GM19452 (cell line): ENCODE data around the gene PTMA.
"Not testable (repeated sequence)": the region's sequence is repeated elsewhere in the genome, so short reads cannot be mapped to it uniquely, and the experiment has no call there.

Source experiments
- ATAC-seq: cut with Tn5 transposase; IDR thresholded peaks from one replicate; pipeline ENCODE4 v1.9.1; 2021; ENCODE audit not compliant: unreplicated experiment

Gene PTMA, protein sequence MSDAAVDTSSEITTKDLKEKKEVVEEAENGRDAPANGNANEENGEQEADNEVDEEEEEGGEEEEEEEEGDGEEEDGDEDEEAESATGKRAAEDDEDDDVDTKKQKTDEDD

DNA sequence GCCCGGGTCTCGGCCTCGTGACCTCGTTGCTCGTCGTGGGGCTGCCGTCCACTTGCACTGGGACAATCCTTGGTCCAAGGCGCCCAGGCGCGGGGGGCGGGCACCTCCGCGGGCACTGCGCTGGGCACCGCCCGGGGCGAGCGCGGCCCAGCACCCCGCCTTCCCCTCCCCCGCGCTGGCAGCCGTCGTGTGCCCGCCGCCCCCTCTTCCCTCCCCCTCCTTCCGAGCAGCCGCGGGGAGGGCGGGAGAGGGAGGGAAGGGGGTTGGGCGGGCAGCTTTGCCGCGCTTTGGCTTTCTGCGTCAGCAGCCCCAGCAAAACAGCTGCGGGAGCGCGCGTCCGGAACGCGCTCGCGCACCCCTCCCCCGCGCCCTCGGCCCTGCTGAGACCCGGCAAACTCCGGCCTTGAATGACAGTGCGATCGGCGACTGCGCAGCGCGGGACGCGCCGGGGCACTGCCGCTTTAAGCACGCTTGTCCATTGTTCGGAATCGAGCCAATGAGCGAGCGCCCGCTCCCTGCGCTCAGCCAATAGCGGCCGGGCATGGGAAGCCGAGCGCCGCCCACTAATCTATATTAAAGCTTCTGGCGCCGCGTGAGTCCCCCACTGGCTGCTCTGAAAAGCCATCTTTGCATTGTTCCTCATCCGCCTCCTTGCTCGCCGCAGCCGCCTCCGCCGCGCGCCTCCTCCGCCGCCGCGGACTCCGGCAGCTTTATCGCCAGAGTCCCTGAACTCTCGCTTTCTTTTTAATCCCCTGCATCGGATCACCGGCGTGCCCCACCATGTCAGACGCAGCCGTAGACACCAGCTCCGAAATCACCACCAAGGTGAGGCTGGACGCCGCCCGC is at the start of gene PTMA:
TSS of gene PTMA (plus strand) at position 599 of the 846 bp plus-strand sequence. CDS start at position 781, 182 bp downstream.
- peak; percentile 49 for ATAC-seq

DNA sequence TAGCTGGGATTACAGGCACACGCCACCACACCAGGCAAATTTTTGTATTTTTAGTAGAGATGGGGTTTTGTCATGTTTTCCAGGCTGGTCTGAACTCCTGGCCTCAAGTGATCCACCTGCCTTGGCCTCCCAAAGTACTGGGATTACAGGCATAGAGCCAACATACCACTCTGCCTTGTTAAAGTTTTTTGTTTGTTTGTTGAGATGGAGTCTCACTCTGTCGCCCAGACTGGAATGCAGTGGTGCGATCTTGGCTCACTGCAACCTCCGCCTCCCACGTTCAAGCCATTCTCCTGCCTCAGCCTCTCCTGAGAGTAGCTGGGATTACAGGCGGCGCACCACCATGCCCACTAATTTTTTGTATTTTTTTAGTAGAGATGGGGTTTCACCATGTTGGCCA is 48.3 kb upstream of the PTMA start:
- not testable (repeated sequence) for ATAC-seq

DNA sequence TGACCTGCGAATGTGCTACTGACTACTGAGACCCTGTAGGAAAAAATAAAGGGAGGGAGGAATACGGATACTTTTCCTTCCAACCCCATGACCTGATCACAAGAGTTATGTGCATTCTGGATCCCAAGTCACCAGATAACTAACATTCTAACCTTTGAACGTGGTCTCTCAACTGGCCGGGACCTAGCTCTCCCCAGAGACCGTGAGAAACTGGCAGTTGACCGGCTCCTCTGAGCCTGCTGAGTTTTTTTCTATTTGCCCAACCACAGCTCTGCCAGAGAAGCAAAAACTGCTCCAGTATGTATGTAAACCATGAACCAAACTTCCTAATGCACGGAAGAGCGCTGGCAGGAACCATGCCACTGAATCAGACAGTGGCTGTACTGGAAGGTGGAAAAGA is 47.5 kb upstream of the PTMA start:
- no peak for ATAC-seq

DNA sequence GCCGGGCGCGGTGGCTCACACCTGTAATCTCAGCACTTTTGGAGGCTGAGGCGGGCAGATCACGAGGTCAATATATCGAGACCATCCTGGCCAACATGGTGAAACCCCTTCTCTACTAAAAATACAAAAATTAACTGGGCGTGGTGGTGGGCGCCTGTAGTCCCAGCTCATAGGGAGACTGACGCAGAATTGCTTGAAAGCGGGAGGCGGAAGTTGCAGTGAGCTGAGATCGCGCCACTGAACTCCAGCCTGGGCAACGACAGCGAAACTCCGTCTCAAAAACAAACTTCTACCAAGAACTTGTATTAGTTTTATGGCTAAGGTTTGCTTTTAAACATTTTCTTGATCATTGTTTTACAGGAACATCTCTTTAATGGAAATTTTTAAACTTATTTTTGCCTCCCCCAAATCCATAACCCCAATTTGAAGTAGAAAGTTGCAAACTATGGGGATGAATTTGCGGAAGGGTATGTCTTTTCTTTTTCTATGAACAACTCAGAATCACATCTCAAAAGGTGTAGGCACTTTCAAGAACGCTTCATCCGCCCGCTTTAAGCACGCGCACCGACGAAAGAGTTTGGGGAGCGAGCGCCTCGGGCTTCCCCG is 46.8 kb upstream of the PTMA start:
- ATAC-seq: no peak

DNA sequence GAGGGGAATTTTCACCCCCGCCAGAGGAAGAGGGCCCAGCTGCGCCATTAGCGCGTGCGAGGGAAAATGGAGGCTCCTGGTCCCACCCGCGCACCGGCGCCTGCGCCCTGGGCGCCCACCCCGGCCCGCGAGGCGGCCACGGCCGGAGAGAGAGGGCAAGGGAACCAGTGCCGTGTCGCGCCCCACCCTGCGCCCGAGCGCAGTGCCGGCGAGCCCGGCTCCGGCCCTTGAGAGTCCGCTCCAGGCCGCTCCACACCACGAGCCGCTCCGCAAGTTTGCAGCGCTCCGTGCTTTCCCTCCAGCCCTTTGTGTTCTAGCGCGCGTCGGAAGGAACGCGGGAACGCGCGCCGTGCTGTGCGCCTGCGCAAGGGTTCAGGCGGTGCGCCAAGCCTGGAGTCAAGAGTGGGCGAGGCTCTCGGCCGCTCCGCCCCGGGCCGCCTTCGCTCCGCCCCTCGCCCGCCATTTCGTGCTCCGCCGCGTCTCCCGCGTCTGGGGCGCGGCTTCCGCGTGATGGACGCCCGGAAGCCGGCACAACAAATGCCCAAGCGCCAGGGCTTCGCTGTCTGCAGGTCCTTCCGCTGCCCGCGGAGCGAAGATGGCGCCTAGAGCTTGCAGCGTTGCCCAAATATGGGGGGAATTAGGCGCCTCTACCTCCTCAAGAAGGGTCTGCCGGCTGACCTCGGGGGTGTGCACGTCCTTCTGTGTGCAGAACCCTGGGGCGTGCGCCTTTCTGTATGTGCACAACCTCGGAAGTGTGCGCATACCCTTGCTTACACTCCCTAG is 46.1 kb upstream of the PTMA start:
- ATAC-seq: peak; percentile 72

DNA sequence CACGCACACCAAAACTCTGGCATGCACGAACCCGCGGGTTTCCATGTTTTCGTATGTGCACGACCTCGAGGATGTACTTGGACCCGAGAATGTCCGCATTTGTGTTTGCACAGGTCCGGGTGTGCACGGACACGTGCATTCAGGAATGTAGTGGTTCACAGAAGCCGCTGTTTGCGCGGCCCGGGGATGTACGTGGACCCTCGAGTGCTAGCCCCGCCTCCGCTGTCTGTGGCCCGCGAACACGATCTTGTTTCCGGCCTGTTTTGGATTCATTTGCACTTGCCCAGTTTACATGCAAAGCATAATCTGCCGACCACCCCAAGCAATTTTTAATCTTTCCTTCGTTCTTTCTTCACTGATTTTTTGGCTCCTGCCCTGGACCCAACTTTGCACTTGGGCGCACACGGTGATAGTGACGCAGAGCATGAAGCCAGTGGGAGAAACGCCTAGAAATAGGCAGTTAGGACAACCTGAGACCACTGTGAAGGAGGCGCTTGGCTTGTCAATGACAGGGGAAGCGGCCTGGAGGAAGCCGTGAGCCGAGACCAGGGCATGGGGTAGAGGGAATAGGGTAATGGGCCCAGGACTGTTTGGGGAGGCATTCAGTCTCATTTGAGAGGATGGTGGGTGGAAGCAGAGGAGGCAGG is 45.4 kb upstream of the PTMA start:
- ATAC-seq: no peak

DNA sequence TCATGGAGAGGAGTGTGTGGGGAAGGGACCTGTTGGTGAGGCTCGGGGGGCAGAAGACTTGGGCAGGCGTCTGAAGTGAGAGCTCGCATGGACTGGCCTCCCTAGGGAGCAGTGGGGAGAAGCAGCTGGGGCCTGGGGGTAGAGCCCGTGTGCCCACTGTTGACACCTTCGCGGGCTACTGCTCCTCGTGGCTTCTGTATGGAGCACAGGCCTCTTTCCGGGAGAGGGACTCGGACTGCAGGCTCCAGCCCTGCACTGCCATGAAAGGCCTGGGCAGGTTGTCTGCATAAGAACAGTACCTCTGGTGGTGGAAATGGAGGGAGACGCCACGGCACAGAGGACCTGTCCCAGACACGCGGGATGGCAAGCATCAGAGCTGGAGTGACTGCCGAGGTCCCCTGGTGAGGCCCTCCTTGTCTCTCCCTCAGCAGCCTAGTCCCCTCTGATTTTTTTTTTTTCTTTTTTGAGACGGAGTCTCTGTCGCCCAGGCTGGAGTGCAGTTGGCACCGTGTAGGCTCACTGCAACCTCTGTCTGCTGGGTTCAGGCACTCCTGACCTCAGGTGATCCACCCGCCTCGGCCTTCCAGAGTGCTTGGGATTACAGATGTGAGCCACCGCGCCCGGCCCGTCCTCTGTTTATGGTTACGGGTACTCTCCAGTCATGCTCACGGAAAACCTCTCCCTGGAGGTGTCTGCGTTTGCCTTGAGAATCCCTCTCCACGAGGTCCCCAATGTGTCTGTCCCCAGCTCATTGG is 44.7 kb upstream of the PTMA start:
- ATAC-seq: no peak

DNA sequence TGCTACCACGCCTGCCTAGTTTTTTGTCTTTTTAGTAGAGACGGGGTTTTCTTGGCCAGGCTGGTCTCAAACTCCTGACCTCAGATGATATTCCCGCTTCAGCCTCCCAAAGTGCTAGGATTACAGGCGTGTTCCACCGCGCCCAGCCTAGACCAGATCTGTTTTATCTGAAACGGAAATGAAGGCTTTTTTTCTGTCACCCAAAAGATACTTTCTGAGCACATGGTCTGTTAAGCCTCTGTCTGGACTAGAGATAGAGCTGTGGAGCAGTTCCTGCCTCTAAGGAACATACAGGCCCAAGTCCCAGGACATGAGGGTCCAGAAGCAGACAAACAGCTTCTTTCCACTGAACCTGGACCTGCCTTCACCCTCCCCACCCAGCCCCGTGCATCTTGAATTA is 43.6 kb upstream of the PTMA start:
- ATAC-seq: no peak

DNA sequence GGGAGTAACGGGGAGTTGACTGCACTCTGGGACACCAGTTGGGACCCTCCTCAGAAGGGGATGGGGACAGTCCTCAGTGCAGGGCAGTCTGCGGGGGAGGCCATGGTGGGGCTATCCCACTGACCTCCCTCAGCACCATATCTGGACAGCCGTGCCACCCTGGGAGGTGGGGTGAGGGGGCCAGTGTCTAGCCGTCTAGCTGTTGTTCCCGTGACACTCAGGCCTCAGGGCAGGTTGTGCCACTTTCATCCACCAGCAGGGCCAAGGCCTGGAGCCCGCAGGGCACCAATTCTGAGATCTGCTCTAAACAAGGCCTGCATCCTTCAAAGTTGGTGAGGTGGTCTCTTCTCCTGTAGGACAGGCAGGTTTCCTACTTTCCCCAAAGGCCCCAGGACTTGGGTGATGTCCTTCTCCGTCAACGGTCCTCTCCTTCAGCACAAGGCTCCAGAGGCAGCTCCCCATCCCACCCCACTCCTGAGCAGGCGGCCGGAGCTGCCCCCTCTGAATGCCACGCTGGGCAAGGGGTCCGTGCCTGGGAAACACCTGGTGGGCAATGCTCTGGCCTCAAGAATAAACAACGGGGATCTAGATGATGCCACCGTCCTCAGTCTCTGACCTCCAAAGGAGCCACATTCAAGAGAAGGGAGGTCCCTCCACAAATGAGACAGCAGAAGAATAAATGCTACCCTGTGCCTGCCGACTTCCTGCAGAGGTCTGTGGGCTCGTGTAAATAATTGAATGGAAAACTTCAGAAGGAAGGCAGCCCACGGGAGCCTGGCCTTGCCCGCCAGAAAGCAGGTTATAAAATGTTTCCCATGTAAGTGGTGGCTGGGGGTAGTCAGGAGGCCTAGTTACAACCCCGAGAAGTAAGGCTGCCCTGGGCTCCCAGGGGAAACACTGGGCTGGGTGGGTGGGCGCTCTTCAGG is 42.8 kb upstream of the PTMA start:
- ATAC-seq: no peak

DNA sequence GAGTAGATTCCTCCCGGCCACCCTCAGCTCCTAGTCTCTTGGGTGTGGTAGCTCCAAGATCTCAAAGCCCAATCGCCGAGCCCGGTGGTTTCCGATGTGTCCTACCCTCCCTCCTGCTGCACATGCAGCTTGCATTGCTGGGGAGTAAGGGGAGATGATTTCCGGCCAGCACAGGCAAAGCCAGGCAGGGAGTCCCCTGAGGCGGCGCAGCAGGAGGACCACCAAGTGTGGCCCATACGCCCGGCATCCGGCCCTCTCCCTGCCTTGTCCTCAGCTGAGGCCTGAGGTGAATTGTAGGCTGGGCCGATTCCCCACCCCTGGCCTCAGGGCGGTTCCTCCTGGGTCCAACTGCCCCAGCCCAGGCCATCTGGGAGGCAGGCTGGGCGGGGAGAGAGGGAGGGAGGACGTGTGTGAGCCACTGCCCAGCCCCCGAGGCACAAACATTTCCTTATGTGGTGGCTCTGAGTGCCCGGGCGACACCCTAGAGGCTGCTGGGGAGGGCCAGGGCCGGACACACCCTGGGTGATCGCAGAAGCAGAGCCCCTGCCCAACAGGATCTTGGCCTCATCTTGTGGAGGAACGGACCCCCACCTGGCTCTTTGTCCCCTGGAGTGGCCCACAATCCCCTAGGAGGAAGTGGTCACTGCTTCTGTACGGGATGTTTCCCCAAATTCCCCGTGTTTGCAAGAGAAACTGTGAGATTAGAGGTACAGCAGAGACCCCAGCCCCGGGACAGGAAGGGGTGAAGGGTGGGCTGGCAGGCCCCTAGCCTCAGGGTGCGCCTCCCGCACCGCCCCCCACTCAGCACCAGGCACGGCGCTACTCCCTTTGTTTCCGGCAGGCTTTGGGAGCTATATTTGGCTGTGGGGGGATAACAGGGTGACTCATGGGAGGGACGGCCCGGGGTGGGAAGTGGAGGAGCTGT is 41.9 kb upstream of the PTMA start:
- ATAC-seq: no peak

DNA sequence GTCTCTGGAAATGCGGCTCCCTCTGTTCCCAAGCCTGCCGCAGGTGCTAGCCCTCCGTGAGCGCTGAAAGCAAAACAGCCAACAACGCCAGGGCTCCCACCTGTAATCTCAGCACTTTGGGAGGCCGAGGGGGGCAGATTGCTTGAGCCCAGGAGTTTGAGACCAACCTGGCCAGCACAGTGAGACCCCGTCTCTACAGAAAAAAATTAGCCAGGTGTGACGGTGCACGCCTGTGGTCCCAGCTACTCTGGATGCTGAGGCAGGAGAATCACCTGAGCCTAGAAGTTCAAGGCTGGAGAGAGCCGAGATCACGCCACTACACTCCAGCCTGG is 41.3 kb upstream of the PTMA start:
- ATAC-seq: no peak

DNA sequence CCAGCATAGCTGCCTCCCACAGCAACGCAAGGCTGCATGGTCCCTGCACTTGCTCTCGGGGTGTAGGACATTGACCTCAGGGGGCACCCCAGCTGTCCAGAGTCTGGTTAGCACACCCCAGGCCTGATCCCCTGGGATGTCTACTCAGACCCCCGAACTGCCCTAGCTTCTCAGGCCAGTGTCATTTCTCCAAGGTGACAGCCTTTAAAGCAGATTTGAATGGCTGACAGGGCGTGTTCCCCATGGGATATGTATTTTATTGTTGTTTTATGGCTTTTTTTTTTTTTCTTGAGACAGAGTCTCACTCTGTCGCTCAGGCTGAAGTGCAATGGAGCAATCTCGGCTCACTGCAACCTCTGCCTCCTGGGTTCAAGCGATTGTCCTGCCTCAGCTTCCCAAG is 40.8 kb upstream of the PTMA start:
- no peak for ATAC-seq

DNA sequence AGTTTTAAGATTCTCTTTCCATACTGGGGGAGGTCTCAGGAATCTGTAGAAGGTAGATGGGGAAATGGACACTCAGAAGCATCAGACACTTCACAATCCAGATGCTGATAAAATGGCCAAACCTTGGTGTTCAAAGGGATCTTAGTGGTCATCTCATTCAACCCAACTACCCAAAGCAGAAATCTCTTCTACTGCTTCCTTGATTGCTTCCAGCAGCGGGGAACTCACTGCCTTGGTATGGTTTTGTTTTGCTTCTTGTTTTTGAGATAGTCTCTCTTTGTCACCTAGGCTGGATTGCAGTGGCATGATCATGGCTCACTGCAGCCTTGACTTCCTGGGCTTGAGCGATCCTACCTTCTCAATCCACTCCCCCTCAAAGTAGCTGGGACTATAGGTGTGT is 39.3 kb upstream of the PTMA start:
- no peak for ATAC-seq

DNA sequence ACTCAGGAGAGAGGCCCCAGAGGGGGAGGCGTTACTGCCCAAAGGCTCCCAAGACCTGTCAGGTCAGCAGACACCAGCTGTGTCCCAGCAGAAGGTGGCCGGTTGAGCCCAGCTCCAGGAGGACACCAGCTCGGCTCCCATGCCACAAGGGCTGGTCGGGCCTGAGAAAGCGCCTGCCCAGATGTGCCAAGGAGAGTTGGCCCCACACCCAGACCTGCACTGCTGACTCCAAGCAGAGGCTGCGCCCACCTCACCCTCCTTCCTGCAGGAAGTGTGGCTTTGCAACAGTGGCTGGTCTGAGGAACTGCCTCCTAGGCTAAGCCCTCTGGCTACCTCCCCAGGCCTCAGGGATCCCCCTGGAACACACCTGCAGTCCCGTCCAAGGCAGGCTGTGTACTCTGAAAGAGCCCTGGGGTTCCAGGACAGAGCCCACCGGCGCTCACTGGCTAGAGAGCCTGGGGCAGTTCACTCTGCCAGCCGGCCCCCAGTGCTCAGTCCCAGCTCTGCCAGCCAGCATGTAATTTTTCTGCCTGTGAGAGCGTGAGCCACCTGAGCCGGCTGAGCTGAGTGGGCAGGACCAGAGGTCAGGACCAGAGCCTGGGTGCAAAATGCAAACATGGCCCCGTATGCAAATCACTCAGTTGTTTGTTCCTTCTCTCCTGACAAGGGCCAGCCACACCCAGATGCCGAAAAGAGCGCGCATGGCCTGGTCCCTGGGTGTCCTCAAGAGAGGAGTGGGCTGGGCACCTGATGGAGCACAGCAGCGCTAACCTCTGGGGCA is 36.9 kb upstream of the PTMA start:
- ATAC-seq: peak; percentile 47

DNA sequence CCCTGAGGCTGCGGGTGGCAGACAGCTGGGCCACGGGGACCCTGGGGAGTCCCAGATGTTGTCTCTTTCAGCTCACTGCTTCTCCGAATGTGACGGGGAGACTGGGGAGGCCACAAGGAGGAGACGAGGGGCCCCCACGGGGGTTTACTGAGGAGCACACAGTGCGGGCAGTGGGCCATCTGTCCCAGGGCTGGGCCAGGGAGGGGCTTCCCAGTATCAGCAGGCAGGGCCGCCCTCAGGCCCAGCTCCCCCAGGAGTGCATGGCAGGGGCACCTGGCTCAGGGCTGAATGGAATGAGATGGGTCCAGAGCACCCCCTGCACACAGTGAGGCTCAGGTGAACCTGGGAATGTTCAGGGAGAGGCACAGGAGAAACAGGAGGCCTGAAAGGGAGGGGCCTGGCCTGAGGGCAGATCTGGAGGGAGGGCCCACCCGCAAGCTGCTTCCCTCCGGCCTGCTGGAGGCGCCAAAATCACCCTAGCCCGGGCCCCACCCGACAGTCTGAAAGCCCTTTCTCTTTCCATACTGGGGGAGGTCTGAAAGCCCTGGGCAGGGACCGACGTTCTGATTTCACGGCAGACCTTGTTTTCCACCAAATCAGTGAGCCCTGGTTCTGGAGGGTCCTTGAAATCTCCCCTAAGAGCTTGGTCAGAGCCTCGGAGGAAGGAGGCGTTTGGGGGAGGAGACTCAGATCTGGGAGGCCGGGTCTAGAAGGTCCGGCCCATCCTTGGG is 35.5 kb upstream of the PTMA start:
- peak; percentile 40 for ATAC-seq

DNA sequence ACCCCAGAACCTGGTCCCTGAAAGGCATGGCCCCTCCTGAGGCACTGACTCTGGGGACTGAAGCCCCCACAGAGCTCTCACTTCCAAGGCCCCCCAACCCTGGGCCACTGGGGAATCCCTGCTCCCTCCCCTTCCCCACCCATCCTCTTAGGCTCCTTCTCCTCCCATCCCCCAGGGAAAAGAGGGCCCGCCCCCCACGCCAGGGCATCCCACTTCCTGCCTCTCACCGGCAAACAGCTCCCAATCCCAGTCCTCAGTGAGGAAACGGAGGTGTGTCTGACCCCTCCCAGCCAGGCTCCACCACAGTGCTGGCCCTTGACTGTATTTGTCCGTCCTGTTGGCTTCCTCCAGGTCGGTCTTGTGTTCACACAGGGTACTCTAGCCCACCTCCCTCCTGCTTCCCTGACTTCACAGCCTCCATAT is 35.0 kb upstream of the PTMA start:
- ATAC-seq: no peak
